GM12875 (cell line): ENCODE data around the gene ANKRD34A.

Experiments
- H3K4me3 ChIP-seq: one replicate; pipeline ENCODE4 v1.5.1; 2011; ENCODE audit warnings: low read depth, low read length, control low read depth
- TF ChIP-seq, protein P1 (sequence below): IDR thresholded peaks from 2 replicates; pipeline ENCODE4 v1.5.1; 2011; ENCODE audit warnings: low read depth, mild to moderate bottlenecking, control low read depth, inconsistent platforms, low read length, moderate library complexity, borderline replicate concordance; ENCODE audit not compliant: insufficient read depth

Gene ANKRD34A

DNA sequence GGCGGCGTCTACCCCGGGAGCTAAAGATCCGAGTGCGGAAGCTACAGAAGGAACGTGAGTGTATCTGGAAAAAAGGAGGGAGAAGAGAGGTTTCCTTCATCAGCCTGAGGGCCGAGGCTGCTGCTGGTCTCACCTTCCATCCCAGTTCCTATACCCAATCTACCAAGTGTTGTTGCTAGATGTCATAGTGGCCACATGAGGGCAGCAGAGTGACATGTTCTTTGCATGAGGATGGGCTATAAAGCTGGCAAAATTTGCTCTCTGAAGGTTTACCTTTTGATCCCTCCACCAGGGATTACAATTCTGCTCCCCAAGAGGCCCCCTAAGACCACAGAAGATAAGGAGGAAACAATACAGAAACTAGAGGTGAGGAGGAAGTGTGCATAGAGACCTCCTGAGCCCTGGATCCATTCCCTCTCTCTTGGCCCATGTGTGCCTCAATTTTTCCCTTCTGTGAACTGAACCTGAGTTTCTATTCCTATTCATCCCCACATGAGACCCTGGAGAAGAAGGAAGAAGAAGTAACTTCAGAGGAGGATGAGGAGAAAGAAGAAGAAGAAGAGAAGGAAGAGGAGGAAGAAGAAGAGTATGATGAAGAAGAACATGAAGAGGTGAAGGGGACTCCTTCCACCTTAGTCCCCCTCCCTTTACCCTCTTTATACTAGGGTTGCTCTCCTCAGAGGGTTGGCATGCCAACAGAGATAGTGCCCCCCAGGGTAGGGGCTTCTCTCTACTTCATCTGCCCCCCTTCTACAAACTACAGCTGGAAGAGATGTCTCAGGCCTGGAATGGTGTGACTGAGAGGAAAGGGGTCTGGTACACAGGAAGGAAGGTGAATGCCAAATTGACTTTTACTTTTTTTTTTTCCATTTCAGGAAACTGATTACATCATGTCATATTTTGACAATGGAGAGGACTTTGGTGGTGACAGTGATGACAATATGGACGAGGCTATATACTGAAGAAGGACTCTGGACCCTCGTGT, 13.4 kb upstream of the ANKRD34A start:
- H3K4me3 ChIP-seq, result no peak overlapping the region
- TF ChIP-seq, protein P1, sequence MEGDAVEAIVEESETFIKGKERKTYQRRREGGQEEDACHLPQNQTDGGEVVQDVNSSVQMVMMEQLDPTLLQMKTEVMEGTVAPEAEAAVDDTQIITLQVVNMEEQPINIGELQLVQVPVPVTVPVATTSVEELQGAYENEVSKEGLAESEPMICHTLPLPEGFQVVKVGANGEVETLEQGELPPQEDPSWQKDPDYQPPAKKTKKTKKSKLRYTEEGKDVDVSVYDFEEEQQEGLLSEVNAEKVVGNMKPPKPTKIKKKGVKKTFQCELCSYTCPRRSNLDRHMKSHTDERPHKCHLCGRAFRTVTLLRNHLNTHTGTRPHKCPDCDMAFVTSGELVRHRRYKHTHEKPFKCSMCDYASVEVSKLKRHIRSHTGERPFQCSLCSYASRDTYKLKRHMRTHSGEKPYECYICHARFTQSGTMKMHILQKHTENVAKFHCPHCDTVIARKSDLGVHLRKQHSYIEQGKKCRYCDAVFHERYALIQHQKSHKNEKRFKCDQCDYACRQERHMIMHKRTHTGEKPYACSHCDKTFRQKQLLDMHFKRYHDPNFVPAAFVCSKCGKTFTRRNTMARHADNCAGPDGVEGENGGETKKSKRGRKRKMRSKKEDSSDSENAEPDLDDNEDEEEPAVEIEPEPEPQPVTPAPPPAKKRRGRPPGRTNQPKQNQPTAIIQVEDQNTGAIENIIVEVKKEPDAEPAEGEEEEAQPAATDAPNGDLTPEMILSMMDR, result peak; percentile 69; the same call in 1 of the 2 replicates

DNA sequence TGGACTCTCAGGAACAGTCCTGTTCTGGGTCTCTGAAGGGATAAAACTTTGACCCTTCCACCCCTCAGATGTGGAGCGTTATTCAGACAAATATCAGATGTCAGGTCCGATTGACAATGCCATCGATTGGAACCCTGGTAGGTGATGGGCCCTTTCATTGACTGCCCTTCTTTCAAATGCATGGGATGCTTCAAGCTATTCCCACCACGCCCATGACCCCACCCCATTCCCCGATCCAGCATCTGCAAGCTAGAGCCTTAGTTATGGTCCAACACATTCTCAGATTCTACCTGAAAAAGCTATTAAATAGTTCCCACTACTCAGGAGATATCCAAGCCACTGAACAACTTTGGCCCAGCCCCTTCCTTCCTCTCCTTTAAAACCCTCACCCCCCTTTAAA, 12.6 kb upstream of the ANKRD34A start:
- TF ChIP-seq, protein P1, result no peak
- H3K4me3 ChIP-seq, result no peak overlapping the region

DNA sequence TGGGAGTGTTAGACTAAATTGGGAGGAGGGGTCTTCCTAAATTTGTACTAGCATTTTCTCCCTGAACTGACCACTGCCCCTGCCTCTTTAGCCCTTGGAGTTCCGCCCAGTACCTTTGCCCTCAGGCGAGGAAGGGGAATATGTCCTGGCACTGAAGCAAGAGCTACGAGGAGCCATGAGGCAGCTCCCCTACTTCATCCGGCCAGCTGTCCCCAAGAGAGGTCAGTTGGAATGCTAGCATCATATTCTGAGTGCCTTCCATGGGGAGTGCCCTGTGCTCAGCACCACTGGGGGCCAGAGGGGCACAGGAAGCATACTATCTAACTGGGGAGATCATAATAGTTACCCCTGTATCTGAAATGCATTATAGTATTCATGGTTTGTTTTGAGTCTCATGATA, 10.8 kb upstream of the ANKRD34A start:
- H3K4me3 ChIP-seq, result no peak overlapping the region
- TF ChIP-seq, protein P1, result no peak

DNA sequence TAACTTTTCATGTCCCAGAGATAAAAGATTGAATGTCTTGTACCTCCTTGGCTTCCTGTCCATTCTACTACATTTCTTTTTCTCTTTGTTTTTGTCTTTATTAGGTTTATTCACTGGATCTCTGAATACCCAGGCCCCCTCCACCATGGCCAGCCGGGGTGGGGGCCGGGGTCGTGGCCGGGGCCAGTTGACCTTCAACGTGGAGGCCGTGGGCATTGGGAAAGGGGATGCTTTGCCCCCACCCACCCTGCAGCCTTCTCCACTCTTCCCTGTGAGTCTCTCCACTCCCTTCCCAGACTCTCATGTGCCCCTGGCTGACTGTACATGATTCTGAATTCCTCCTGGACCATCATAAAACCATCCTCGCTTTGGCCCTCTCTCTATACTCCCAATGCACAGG, 10.3 kb upstream of the ANKRD34A start:
- TF ChIP-seq, protein P1, result no peak
- H3K4me3 ChIP-seq, result no peak overlapping the region

DNA sequence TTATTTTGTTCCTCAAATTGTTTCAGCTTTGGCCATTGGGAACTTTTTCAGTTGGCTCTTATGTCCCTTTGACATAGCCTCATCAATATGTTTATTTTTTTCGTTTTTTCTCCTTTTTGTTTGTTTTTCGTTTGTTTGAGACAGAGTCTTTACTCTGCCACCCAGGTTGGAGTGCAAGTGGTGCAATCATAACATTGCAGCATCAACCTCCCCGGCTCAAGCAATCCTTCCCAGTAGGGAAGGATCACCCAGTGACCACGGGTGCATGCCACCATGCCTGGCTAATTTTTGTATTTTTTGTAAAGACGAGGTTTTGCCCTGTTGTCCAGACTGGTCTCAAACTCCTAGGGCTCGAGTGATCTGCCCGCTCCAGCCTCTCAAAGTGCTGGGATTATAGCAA, 8.2 kb upstream of the ANKRD34A start:
- H3K4me3 ChIP-seq, result no peak overlapping the region
- TF ChIP-seq, protein P1, result no peak

DNA sequence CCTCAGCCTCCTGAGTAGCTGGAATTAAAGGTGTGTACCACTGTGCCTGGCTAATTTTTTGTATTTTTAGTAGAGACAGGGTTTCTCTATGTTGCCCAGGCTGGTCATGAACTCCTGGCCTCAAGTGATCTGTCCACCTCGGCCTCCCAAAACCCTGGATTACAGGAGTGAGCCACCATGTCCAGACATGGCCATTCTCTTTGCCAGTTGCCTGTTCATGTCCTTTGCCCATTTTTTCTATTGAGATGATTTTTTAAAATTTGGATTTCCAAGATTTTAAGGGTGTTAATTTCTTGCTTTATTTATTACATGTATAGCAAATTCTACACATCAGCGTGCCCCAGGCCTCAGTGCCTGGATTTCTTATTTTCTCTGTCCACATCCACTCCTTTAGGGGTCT, 2.9 kb upstream of the ANKRD34A start:
- H3K4me3 ChIP-seq, result no peak overlapping the region
- TF ChIP-seq, protein P1, result no peak
